Adrenal gland (tissue), 5 donors: Measurements from ENCODE around the gene PLCG2.

Experiments
- POLR2A ChIP-seq, 2 donors: fragments of 450-650 bp; IDR thresholded peaks; one replicate each; pipeline ENCODE4 v1.6.1; 2017; ENCODE audit warnings: antibody characterized with exemption in 2 of 2, mild to moderate bottlenecking in 2 of 2, moderate library complexity in 1 of 2
- TF ChIP-seq, protein P1 (sequence below), 6 experiments: fragments of 450-650 bp in 4 of 6; fragments of 200-600 bp in 2 of 6; sonication (generic) in 1 of 6; IDR thresholded peaks; 1 replicate in 5 of 6; 2 replicates in 1 of 6; pipeline versions ENCODE4 v1.5.1 to v1.8.0; 2016 to 2021; ENCODE audit warnings: antibody characterized with exemption in 6 of 6, mild to moderate bottlenecking in 2 of 6, moderate library complexity in 1 of 6
- donor health status: DM: no; HTN: no; CAD: no.

DNA sequence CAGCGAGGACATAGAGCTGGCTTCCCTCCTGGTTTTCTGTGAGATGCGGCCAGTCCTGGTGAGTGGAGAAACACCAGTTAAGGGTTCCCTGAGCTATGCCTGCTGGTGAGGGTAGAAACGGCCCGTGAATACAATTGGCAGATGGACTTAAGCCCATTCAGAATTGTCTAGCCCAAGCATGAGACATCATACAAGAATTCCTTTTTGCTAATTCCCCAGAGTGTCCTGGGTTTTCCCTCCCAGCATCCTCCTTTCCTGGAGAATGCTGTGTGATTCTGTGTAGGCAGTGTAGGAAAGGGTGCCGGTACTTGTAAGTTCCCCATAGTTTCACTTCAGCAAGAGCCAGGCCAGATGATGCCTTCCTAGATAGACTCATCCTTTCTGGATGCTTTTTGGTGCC, 167.1 kb downstream of the PLCG2 start:
- TF ChIP-seq, protein P1, sequence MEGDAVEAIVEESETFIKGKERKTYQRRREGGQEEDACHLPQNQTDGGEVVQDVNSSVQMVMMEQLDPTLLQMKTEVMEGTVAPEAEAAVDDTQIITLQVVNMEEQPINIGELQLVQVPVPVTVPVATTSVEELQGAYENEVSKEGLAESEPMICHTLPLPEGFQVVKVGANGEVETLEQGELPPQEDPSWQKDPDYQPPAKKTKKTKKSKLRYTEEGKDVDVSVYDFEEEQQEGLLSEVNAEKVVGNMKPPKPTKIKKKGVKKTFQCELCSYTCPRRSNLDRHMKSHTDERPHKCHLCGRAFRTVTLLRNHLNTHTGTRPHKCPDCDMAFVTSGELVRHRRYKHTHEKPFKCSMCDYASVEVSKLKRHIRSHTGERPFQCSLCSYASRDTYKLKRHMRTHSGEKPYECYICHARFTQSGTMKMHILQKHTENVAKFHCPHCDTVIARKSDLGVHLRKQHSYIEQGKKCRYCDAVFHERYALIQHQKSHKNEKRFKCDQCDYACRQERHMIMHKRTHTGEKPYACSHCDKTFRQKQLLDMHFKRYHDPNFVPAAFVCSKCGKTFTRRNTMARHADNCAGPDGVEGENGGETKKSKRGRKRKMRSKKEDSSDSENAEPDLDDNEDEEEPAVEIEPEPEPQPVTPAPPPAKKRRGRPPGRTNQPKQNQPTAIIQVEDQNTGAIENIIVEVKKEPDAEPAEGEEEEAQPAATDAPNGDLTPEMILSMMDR (IDR thresholded peaks at IDR 0.05) = no peak
- TF ChIP-seq POLR2A (IDR thresholded peaks at IDR 0.05) = no peak
